GM04504 (cell line): ENCODE data around the gene DZIP1.

Experiments
- DNase-seq: peaks from one replicate; pipeline ENCODE4 v3.0.0-alpha.2; 2012; ENCODE audit warnings: low read depth

Gene DZIP1

DNA sequence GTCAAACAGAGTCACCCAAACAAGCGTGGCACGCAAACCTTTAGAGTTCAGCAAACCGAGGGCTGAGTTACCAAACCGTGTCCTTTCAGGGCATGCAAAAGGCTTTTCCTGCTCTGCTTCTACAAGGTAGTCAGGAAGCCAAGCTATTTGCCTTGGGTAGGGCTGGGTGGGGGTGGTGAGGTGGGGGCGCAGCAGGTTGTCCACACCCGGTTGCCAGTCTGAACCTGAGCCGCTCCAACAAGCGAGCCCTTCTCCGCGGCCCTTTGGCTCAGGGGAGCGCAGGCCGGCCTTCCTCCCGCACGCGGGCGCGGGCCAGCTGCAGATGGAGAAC, 92.3 kb downstream of the DZIP1 start:
- DNase-seq, result no peak

GRCh38 chr13:95547531-95548167, 96.9 kb downstream of the DZIP1 start:
- DNase-seq, result no peak

DNA sequence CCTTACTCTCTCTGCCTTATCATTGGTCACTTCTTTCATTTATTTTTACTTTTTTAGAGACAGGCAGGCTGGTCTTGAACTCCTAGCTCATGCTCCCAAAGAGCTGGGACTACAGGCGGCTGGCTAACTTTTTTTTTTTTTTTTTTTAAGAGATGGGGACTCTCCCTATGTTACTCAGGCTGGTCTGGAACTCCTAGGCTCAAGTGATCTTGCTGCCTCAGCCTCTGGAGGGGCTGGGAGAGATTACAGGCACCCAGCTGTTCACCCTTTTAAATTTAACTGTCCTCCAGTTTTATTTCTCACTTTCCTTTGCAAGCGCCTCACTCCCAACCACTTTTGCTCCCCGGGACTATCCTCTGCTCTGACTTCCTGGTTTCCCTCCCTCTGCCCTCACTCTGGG, 97.6 kb downstream of the DZIP1 start:
- DNase-seq, result no peak

GRCh38 chr13:95544293-95544692, 100.2 kb downstream of the DZIP1 start:
- no peak for DNase-seq

- DNase-seq, result no peak
These were observed 102.5 kb downstream of the DZIP1 start for GRCh38 chr13:95541911-95542474.

DNA sequence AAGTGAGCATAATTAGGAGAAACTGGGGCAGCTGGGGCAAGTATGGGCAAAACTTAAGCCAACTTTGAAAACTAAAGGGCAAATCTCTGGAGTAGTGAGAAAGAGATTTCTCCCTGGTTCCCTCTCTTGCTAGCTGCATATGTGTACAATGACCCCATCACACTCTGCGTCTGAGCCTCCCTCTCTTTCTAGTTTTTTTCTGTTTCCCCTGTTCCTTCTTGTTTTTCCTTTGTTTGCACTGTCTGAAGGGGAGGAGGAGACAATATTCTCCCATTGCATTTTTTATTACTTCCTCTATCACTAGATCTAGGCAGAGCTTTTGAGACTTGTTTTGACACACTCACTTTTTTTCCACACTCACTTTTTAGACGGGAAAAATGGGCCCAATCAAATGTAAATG, 103.2 kb downstream of the DZIP1 start:
- DNase-seq, result no peak

DNA sequence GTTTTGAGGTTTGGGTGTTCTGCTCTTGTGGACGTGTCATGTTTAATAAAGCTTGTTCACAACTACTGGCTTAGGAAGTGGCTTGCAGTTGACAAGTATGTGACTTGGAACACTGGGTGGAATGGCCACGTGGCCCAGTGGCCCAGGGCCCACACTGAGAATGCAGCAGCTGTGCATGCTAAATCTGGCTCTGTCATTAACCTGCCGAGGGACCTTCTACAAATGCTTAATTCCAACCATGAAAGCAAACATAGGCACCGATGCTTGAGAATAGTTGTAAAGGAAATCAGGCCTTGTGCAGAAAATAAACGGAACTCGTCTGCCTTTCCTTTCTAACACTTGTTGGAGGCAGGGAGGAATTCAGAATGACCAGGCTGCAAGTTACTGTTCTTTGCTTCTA, 103.6 kb downstream of the DZIP1 start:
- DNase-seq, result no peak

DNA sequence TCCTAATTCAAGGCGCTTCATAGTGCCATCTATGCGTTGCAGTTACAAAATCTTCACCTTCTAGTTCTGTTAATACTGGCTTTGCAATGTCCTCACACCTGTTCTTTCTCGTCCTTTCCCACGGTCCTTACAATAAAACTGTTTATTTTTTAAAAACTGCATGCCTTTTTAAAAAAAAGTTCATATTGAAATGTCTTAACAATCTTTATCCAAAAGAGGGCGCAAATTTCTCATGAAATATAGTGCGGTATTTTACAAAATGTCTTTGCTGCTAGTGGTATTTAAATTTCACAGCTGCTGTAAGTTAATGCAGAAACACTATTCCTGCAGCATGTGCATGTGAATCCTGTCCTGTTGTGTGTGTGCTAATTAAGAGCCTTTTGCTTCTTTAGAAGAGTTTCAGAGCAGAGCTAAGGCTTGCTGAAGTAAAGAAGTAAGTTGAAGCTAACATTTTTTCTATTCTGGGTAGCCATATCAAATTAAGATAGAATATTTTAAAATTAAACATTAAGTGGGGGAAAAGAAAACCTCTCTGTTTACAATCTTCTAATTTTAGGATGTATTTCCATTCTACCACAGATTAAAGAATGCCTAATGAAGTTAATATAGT, 107.8 kb downstream of the DZIP1 start:
- no peak for DNase-seq

- DNase-seq, result peak; percentile 9
These were observed 109.3 kb downstream of the DZIP1 start for GRCh38 chr13:95535243-95535642.

GRCh38 chr13:95533545-95534160, 110.9 kb downstream of the DZIP1 start:
- DNase-seq, result no peak

DNA sequence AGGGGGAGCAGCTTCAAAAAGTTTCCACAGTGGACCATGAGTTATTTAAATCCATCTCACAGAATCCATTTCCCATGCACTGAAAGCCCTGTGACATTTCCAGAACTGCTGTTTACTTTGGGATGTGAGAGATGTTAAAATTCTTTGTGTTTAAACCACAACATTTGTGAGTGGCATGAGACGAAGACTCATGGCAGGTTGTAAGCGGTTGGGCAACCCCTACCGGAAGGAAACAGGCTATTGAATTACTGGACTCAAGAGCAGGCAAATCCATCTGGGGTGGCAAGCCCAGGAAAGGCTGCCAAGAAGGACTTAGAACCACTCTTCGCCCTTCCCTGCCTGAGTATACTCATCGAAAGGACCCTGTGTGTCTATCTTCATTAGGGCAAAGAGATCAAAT, 114.3 kb downstream of the DZIP1 start:
- no peak for DNase-seq
